ENCODE data around the gene TRMU. TPM values are rescaled to one million over a fixed set of nuclear protein-coding genes. Genes with fewer than 3 reads are reported as not detected.

Gene TRMU
- total RNA-seq, 1 experiment from 2014 or later, result 90.1 TPM

- H3K9me3 ChIP-seq (ENCODE audit: low read depth, low read length, poor library complexity, severe bottlenecking), result no peaks in the 10 kb centered on the region
- BruUV-seq (replicated peaks), result no TSS peak
- H3K36me3 ChIP-seq (ENCODE audit: insufficient read depth, low read length, poor library complexity, severe bottlenecking), result peaks cover 58% of the 10 kb centered on the region
- peaks cover 12% of the 10 kb centered on the region for H3K4me1 ChIP-seq (ENCODE audit: insufficient read depth, low read length, poor library complexity, severe bottlenecking)
- POLR2A ChIA-PET (ENCODE audit: low non-redundant PET), result no interaction called here
- CTCF ChIA-PET, result no interaction called here
- no peaks in the 10 kb centered on the region for H3K27me3 ChIP-seq (replicated peaks; ENCODE audit: insufficient read depth, low read depth, low read length, poor library complexity)
- no peak overlapping the region for H3K4me3 ChIP-seq (ENCODE audit: low read depth, low read length, poor library complexity, severe bottlenecking)
- intact Hi-C loops (cut with micrococcal nuclease; ENCODE audit: unreplicated experiment), result no loop called here
- TF ChIP-seq CTCF (conservative IDR thresholded peaks at IDR 0.05; ENCODE audit: low read depth, low read length) (no peak), EZH2 (IDR thresholded peaks at IDR 0.05; ENCODE audit: borderline replicate concordance, low read depth, low read length, poor library complexity, severe bottlenecking) (no peak)
- no peak for DNase-seq (ENCODE audit: low spot score)
- H3K27ac ChIP-seq (ENCODE audit: low read depth, low read length, poor library complexity, severe bottlenecking), result no peak overlapping the region
Observed at GRCh38 chr22:46351131-46351735, 15.7 kb downstream of the TRMU start.

DNA sequence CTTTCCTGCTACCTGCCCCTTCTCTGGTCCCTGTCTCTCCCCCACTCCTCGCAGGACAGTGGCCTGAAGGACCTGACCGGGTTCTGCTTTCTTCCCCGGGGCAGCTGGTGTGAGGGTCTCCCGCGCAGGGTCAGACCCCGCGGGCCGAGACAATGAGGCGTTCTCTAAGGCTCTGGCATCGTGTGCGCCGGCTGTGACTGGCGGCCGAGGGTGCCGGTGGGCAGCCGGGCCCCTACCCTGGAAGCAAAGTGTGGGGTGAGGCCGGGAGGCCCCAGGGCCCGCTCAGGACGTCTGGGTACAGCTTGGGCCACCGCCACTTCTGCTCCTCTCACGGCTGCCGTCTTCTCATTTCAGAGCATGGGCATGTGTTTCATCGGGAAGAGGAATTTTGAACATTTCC lies 16.3 kb downstream of the TRMU start:
- Histone ChIP-seq H3K27ac (ENCODE audit: low read depth, low read length, poor library complexity, severe bottlenecking) (no peak overlapping the region), H3K4me3 (ENCODE audit: low read depth, low read length, poor library complexity, severe bottlenecking) (no peak overlapping the region), H3K27me3 (replicated peaks; ENCODE audit: insufficient read depth, low read depth, low read length, poor library complexity) (no peaks in the 10 kb centered on the region), H3K4me1 (ENCODE audit: insufficient read depth, low read length, poor library complexity, severe bottlenecking) (peaks cover 12% of the 10 kb centered on the region), H3K9me3 (ENCODE audit: low read depth, low read length, poor library complexity, severe bottlenecking) (no peaks in the 10 kb centered on the region), H3K36me3 (ENCODE audit: insufficient read depth, low read length, poor library complexity, severe bottlenecking) (peaks cover 54% of the 10 kb centered on the region)
- POLR2A ChIA-PET (ENCODE audit: low non-redundant PET), result no interaction called here
- DNase-seq (ENCODE audit: low spot score), result no peak
- CTCF ChIA-PET, result no interaction called here
- intact Hi-C loops (cut with micrococcal nuclease; ENCODE audit: unreplicated experiment), result no loop called here
- no TSS peak for BruUV-seq (replicated peaks)
- TF ChIP-seq EZH2 (IDR thresholded peaks at IDR 0.05; ENCODE audit: borderline replicate concordance, low read depth, low read length, poor library complexity, severe bottlenecking) (no peak), CTCF (conservative IDR thresholded peaks at IDR 0.05; ENCODE audit: low read depth, low read length) (no peak)

- H3K27me3 ChIP-seq (replicated peaks; ENCODE audit: insufficient read depth, low read depth, low read length, poor library complexity), result no peaks in the 10 kb centered on the region
- no TSS peak for BruUV-seq (replicated peaks)
- DNase-seq (ENCODE audit: low spot score), result no peak
- intact Hi-C loops (cut with micrococcal nuclease; ENCODE audit: unreplicated experiment), result no loop called here
- TF ChIP-seq CTCF (conservative IDR thresholded peaks at IDR 0.05; ENCODE audit: low read depth, low read length) (no peak), EZH2 (IDR thresholded peaks at IDR 0.05; ENCODE audit: borderline replicate concordance, low read depth, low read length, poor library complexity, severe bottlenecking) (no peak)
- peaks cover 55% of the 10 kb centered on the region for H3K36me3 ChIP-seq (ENCODE audit: insufficient read depth, low read length, poor library complexity, severe bottlenecking)
- H3K9me3 ChIP-seq (ENCODE audit: low read depth, low read length, poor library complexity, severe bottlenecking), result no peaks in the 10 kb centered on the region
- POLR2A ChIA-PET (ENCODE audit: low non-redundant PET), result no interaction called here
- CTCF ChIA-PET, result no interaction called here
- peak overlapping the region; percentile 29 for H3K27ac ChIP-seq (ENCODE audit: low read depth, low read length, poor library complexity, severe bottlenecking)
- peaks cover 12% of the 10 kb centered on the region for H3K4me1 ChIP-seq (ENCODE audit: insufficient read depth, low read length, poor library complexity, severe bottlenecking)
- no peak overlapping the region for H3K4me3 ChIP-seq (ENCODE audit: low read depth, low read length, poor library complexity, severe bottlenecking)
Observed at GRCh38 chr22:46352276-46352675, 16.8 kb downstream of the TRMU start.

Measured in A673 (cell line).